Measurements from ENCODE around the gene DNAI2. TPM values are rescaled to one million over a fixed set of nuclear protein-coding genes. Genes with fewer than 3 reads are reported as not detected.

DNAI2 gene
- total RNA-seq, 1 experiment from 2014 or later = 0.26 TPM

DNA sequence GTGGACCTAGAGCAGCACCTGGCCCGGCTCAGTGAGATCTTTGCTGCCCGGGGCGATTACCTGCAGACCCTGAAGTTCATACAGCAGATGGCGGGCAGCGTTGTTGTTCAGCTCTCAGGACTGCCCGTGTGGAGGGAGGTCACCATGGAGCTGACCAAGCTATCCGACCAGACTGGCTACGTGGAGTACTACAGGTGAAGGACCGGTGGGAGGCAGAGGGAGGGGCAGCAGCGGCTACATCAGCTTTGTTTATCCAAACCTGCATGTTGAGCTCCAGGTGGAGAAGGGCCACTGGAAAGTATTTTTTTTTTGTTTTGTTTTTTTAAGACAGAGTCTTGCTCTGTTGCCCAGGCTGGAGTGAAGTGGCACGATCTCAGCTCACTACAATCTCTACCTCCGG is 36.7 kb upstream of the DNAI2 start:
- no peak for DNase-seq (ENCODE audit: low spot score)
- Mint-ChIP-seq H3K4me3 (no peak overlapping the region), H3K27me3 (ENCODE audit: low read depth) (no peaks in the 10 kb centered on the region), H3K4me1 (peaks cover 22% of the 10 kb centered on the region), H3K36me3 (no peaks in the 10 kb centered on the region), H3K9me3 (no peaks in the 10 kb centered on the region), H3K27ac (no peak overlapping the region)
- CTCF ChIA-PET = interaction anchor here (1.0 to 1.2 kb wide), 3 partner anchors 8 to 47 kb away, joined by 3 to 4 read pairs (median 3); no protein-coding TSS in a partner anchor
- ATAC-seq = no peak
- POLR2A ChIA-PET = no interaction called here
- TF ChIP-seq, protein P1, sequence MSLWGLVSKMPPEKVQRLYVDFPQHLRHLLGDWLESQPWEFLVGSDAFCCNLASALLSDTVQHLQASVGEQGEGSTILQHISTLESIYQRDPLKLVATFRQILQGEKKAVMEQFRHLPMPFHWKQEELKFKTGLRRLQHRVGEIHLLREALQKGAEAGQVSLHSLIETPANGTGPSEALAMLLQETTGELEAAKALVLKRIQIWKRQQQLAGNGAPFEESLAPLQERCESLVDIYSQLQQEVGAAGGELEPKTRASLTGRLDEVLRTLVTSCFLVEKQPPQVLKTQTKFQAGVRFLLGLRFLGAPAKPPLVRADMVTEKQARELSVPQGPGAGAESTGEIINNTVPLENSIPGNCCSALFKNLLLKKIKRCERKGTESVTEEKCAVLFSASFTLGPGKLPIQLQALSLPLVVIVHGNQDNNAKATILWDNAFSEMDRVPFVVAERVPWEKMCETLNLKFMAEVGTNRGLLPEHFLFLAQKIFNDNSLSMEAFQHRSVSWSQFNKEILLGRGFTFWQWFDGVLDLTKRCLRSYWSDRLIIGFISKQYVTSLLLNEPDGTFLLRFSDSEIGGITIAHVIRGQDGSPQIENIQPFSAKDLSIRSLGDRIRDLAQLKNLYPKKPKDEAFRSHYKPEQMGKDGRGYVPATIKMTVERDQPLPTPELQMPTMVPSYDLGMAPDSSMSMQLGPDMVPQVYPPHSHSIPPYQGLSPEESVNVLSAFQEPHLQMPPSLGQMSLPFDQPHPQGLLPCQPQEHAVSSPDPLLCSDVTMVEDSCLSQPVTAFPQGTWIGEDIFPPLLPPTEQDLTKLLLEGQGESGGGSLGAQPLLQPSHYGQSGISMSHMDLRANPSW (CRISPR knock-in tag; conservative IDR thresholded peaks at IDR 0.05; ENCODE audit: low read depth) = no peak
- TF ChIP-seq, protein P2, sequence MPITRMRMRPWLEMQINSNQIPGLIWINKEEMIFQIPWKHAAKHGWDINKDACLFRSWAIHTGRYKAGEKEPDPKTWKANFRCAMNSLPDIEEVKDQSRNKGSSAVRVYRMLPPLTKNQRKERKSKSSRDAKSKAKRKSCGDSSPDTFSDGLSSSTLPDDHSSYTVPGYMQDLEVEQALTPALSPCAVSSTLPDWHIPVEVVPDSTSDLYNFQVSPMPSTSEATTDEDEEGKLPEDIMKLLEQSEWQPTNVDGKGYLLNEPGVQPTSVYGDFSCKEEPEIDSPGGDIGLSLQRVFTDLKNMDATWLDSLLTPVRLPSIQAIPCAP (CRISPR knock-in tag; IDR thresholded peaks at IDR 0.05) = no peak
- TF ChIP-seq SMAD3 (CRISPR knock-in tag; IDR thresholded peaks at IDR 0.05; ENCODE audit: borderline replicate concordance) = no peak
- no peak for TF ChIP-seq ATF1 (CRISPR knock-in tag; IDR thresholded peaks at IDR 0.05)

DNA sequence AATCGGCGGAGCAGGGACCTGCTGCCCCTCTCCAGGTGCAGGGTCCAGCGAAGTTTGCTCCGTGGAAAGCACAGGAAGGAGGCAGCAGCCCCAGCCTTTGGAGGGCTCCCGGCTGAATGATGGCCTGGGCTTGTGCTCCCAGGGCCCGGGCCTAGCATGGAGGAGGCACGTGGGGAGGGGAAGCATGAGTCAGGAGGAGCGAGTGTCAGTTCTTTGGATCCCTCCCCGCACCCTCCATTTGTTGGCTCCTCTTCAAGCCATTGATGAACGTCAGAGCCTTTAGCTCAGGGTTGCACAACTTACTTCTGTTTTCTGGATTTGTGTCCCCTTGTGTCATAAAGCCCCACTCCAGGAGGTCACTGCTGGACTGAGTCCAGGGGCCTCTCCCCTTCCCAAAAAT is 34.9 kb upstream of the DNAI2 start:
- no peaks in the 10 kb centered on the region for H3K27me3 Mint-ChIP-seq (ENCODE audit: low read depth)
- H3K27ac Mint-ChIP-seq = no peak overlapping the region
- TF ChIP-seq, protein P3, sequence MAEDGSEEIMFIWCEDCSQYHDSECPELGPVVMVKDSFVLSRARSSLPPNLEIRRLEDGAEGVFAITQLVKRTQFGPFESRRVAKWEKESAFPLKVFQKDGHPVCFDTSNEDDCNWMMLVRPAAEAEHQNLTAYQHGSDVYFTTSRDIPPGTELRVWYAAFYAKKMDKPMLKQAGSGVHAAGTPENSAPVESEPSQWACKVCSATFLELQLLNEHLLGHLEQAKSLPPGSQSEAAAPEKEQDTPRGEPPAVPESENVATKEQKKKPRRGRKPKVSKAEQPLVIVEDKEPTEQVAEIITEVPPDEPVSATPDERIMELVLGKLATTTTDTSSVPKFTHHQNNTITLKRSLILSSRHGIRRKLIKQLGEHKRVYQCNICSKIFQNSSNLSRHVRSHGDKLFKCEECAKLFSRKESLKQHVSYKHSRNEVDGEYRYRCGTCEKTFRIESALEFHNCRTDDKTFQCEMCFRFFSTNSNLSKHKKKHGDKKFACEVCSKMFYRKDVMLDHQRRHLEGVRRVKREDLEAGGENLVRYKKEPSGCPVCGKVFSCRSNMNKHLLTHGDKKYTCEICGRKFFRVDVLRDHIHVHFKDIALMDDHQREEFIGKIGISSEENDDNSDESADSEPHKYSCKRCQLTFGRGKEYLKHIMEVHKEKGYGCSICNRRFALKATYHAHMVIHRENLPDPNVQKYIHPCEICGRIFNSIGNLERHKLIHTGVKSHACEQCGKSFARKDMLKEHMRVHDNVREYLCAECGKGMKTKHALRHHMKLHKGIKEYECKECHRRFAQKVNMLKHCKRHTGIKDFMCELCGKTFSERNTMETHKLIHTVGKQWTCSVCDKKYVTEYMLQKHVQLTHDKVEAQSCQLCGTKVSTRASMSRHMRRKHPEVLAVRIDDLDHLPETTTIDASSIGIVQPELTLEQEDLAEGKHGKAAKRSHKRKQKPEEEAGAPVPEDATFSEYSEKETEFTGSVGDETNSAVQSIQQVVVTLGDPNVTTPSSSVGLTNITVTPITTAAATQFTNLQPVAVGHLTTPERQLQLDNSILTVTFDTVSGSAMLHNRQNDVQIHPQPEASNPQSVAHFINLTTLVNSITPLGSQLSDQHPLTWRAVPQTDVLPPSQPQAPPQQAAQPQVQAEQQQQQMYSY (CRISPR knock-in tag; IDR thresholded peaks at IDR 0.05) = no peak
- TF ChIP-seq, protein P2 (CRISPR knock-in tag; IDR thresholded peaks at IDR 0.05) = no peak
- TF ChIP-seq, protein P4, sequence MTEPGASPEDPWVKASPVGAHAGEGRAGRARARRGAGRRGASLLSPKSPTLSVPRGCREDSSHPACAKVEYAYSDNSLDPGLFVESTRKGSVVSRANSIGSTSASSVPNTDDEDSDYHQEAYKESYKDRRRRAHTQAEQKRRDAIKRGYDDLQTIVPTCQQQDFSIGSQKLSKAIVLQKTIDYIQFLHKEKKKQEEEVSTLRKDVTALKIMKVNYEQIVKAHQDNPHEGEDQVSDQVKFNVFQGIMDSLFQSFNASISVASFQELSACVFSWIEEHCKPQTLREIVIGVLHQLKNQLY (CRISPR knock-in tag; IDR thresholded peaks at IDR 0.05) = no peak
- TF ChIP-seq ZNF416 (CRISPR knock-in tag; IDR thresholded peaks at IDR 0.05) (no peak), TCF7 (CRISPR knock-in tag; IDR thresholded peaks at IDR 0.05; ENCODE audit: low read depth) (no peak), SP1 (CRISPR knock-in tag; conservative IDR thresholded peaks at IDR 0.05) (no peak), ZNF317 (CRISPR knock-in tag; IDR thresholded peaks at IDR 0.05; ENCODE audit: borderline replicate concordance, low read depth) (no peak), TEAD1 (CRISPR knock-in tag; IDR thresholded peaks at IDR 0.05) (no peak), ZNF219 (CRISPR knock-in tag; IDR thresholded peaks at IDR 0.05; ENCODE audit: borderline replicate concordance) (no peak), NFE2L1 (CRISPR knock-in tag; IDR thresholded peaks at IDR 0.05) (no peak), JUN (CRISPR knock-in tag; IDR thresholded peaks at IDR 0.05) (no peak), NFATC4 (CRISPR knock-in tag; IDR thresholded peaks at IDR 0.05) (no peak), CREM (CRISPR knock-in tag; IDR thresholded peaks at IDR 0.05) (no peak), ZNF423 (CRISPR knock-in tag; IDR thresholded peaks at IDR 0.05) (no peak)
- TF ChIP-seq, protein P5, sequence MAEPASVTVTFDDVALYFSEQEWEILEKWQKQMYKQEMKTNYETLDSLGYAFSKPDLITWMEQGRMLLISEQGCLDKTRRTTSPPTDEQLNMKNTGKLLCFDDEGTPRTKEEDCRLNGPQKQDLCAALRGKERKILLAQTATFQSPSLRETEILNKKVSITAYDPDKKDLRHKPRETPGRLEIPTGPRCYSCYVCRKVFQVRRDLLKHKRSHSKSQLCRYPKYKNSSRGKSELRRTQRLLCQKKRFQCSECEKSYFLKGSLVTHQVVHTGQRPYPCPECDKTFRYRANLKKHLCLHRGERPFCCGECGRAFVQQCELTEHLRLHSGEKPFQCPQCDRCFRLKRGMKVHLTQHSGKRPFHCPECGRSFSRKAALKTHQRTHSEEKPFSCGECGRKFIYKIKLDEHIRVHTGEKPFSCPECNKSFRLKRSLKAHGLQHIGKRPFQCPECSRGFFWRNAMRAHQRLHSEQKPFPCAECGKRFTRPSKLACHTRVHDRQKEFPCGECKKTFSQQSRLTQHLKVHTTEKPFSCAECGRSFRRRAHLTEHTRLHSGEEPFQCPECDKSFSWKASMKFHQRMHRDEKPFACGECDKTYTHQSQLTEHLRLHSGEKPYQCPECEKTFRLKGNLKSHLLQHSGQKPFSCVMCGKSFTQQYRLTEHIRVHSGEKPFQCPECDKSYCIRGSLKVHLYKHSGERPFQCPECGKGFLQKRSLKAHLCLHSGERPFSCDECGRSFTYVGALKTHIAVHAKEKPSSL (CRISPR knock-in tag; conservative IDR thresholded peaks at IDR 0.05) = no peak
- TF ChIP-seq, protein P6, sequence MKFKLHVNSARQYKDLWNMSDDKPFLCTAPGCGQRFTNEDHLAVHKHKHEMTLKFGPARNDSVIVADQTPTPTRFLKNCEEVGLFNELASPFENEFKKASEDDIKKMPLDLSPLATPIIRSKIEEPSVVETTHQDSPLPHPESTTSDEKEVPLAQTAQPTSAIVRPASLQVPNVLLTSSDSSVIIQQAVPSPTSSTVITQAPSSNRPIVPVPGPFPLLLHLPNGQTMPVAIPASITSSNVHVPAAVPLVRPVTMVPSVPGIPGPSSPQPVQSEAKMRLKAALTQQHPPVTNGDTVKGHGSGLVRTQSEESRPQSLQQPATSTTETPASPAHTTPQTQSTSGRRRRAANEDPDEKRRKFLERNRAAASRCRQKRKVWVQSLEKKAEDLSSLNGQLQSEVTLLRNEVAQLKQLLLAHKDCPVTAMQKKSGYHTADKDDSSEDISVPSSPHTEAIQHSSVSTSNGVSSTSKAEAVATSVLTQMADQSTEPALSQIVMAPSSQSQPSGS (CRISPR knock-in tag; IDR thresholded peaks at IDR 0.05; ENCODE audit: borderline replicate concordance, low read depth) = no peak
- TF ChIP-seq, protein P7, sequence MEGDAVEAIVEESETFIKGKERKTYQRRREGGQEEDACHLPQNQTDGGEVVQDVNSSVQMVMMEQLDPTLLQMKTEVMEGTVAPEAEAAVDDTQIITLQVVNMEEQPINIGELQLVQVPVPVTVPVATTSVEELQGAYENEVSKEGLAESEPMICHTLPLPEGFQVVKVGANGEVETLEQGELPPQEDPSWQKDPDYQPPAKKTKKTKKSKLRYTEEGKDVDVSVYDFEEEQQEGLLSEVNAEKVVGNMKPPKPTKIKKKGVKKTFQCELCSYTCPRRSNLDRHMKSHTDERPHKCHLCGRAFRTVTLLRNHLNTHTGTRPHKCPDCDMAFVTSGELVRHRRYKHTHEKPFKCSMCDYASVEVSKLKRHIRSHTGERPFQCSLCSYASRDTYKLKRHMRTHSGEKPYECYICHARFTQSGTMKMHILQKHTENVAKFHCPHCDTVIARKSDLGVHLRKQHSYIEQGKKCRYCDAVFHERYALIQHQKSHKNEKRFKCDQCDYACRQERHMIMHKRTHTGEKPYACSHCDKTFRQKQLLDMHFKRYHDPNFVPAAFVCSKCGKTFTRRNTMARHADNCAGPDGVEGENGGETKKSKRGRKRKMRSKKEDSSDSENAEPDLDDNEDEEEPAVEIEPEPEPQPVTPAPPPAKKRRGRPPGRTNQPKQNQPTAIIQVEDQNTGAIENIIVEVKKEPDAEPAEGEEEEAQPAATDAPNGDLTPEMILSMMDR (IDR thresholded peaks at IDR 0.05) = no peak
- no peak overlapping the region for H3K4me3 Mint-ChIP-seq
- H3K4me1 Mint-ChIP-seq = peaks cover 12% of the 10 kb centered on the region
- H3K9me3 Mint-ChIP-seq = no peaks in the 10 kb centered on the region
- no peak for ATAC-seq
- H3K36me3 Mint-ChIP-seq = no peaks in the 10 kb centered on the region
- CTCF ChIA-PET = interaction anchor here (1.8 kb wide), 1 partner anchor 10 kb away, joined by 6 read pairs; no protein-coding TSS in a partner anchor
- POLR2A ChIA-PET = no interaction called here
- no peak for DNase-seq (ENCODE audit: low spot score)

All from WTC11 (cell line).